ENCODE measurements around the gene RASA3. TPM values are rescaled to one million over a fixed set of nuclear protein-coding genes. Genes with fewer than 3 reads are reported as not detected.
A peak's percentile ranks its signal among the peaks of the same experiment; 100 is the strongest.
"Not testable (repeated sequence)": the region's sequence is repeated elsewhere in the genome, so short reads cannot be mapped to it uniquely, and the experiment has no call there.

Gene RASA3
- total RNA-seq, 3 donors from 2014 or later: 7.9 to 19.0 (median 8.4) TPM

DNA sequence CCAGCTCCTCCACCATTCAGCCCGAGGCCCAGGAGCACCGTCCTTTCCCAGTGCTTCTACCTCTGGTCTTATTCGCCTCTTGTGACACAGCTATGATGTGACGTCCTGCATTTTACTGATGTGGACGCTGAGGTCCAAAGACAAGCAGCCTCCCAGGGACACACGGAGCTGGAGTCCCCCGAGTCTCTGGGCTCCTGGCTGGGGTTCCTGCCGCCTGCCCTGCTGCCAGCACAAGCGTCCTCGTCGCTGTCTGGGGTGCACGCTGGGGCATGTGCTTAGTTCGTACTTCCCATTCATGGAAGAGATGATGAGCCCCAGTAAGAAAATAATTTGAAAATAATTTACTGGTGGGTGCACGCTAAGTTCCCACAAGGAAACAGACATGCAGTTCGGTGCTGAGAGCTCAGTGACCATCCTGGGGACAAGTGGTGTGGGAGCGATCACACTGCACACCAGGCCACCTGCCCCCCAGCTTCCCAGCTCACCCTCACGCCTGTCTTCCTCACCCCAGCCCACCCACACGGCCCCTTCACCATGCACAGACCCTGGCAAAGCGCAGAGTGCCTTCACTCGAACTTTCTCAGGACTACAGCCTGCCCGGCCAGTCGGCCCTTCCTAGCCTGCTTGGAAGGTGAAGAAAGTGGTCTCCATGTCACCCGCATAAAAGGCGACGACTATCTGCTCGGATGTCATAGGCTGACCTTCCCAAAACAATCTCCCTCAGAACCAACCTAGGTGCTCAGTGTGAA is 32.4 kb upstream of the RASA3 start:
- intact Hi-C loops (cut with DNase I, micrococcal nuclease): no loop called here
- no peaks in the 10 kb centered on the region for H3K9me3 ChIP-seq
- H3K36me3 ChIP-seq (ENCODE audit: low read depth): no peaks in the 10 kb centered on the region
- TF ChIP-seq, protein P1, sequence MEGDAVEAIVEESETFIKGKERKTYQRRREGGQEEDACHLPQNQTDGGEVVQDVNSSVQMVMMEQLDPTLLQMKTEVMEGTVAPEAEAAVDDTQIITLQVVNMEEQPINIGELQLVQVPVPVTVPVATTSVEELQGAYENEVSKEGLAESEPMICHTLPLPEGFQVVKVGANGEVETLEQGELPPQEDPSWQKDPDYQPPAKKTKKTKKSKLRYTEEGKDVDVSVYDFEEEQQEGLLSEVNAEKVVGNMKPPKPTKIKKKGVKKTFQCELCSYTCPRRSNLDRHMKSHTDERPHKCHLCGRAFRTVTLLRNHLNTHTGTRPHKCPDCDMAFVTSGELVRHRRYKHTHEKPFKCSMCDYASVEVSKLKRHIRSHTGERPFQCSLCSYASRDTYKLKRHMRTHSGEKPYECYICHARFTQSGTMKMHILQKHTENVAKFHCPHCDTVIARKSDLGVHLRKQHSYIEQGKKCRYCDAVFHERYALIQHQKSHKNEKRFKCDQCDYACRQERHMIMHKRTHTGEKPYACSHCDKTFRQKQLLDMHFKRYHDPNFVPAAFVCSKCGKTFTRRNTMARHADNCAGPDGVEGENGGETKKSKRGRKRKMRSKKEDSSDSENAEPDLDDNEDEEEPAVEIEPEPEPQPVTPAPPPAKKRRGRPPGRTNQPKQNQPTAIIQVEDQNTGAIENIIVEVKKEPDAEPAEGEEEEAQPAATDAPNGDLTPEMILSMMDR (IDR thresholded peaks at IDR 0.05): no peak
- no peak overlapping the region for H3K4me3 ChIP-seq
- ATAC-seq (no peak), DNase-seq (peak in 2 of 3 donors; percentile 17 to 40)
- peaks cover 14% of the 10 kb centered on the region for H3K4me1 ChIP-seq (ENCODE audit: low read depth)

- Histone ChIP-seq H3K4me3 (no peak overlapping the region), H3K36me3 (ENCODE audit: low read depth) (no peaks in the 10 kb centered on the region), H3K4me1 (ENCODE audit: low read depth) (peaks cover 14% of the 10 kb centered on the region), H3K9me3 (no peaks in the 10 kb centered on the region)
- intact Hi-C loops (cut with DNase I, micrococcal nuclease): no loop called here
- TF ChIP-seq, protein P1 (IDR thresholded peaks at IDR 0.05): no peak
- ATAC-seq (no peak), DNase-seq (peak in 2 of 3 donors; percentile 22 to 45)
Measured at GRCh38 chr13:114164053-114164452, 31.6 kb upstream of the RASA3 start.

- Histone ChIP-seq H3K4me1 (ENCODE audit: low read depth) (peaks cover 14% of the 10 kb centered on the region), H3K9me3 (no peaks in the 10 kb centered on the region), H3K4me3 (no peak overlapping the region), H3K36me3 (ENCODE audit: low read depth) (no peaks in the 10 kb centered on the region)
- peak in 1 of 3 donors; percentile 40 for DNase-seq
- TF ChIP-seq, protein P1 (IDR thresholded peaks at IDR 0.05): no peak
- intact Hi-C loops (cut with DNase I, micrococcal nuclease): no loop called here
- ATAC-seq: no peak
Measured at GRCh38 chr13:114162533-114162922, 30.1 kb upstream of the RASA3 start.

GRCh38 chr13:114161644-114162532 is 29.5 kb upstream of the RASA3 start:
- H3K36me3 ChIP-seq (ENCODE audit: low read depth): no peaks in the 10 kb centered on the region
- H3K4me3 ChIP-seq: no peak overlapping the region
- H3K9me3 ChIP-seq: no peaks in the 10 kb centered on the region
- DNase-seq (peak; percentile 86 to 89 (median 87)), ATAC-seq (peak; percentile 98)
- TF ChIP-seq, protein P1 (IDR thresholded peaks at IDR 0.05): no peak
- intact Hi-C loops (cut with DNase I, micrococcal nuclease): no loop called here
- H3K4me1 ChIP-seq (ENCODE audit: low read depth): peaks cover 14% of the 10 kb centered on the region

- Histone ChIP-seq H3K9me3 (no peaks in the 10 kb centered on the region), H3K4me1 (ENCODE audit: low read depth) (peaks cover 14% of the 10 kb centered on the region), H3K36me3 (ENCODE audit: low read depth) (no peaks in the 10 kb centered on the region), H3K4me3 (no peak overlapping the region)
- peak in 2 of 3 donors; percentile 36 to 47 for DNase-seq
- TF ChIP-seq, protein P1 (IDR thresholded peaks at IDR 0.05): no peak
- intact Hi-C loops (cut with DNase I, micrococcal nuclease): no loop called here
- ATAC-seq: no peak
Measured at GRCh38 chr13:114161028-114161556, 28.7 kb upstream of the RASA3 start.

DNA sequence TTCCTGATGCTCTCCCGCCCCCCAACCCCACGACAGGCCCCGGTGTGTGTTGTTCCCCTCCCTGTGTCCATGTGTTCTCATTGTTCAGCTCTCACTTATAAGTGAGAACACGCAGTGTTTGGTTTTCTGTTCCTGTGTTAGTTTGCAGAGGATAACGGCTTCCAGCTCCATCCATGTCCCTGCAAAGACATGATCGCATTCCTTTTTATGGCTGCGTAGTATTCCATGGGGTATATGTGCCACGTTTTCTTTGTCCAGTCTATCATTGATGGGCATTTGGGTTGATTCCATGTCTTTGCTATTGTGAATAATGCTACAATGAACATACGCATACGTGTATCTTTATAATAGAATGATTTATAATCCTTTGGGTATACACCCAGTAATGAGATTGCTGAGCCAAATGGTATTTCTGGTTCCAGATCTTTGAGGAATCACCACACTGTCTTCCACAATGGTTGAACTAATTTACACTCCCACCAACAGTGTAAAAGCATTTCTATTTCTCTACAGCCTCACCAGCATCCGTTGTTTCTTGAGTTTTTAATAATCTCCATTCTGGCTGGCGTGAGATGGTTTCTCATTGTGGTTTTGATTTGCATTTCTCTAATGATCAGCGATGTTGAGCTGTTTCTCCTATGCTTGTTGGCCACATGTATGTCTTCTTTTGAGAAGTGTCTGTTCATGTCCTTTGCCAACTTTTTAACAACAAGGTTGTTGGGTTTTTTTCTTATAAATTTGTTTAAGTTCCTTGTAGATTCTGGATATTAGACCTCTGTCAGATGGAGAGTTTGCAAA is 26.6 kb upstream of the RASA3 start:
- intact Hi-C loops (cut with DNase I, micrococcal nuclease); H3K9me3 ChIP-seq; H3K36me3 ChIP-seq (ENCODE audit: low read depth); ATAC-seq; DNase-seq; H3K4me3 ChIP-seq: not testable (repeated sequence)
- H3K4me1 ChIP-seq (ENCODE audit: low read depth): peaks cover 14% of the 10 kb centered on the region

Measured in mucosa of descending colon (tissue), 3 donors.